GM21619 (cell line): ENCODE results near the gene PITPNM1.
"Not testable (repeated sequence)": the region's sequence is repeated elsewhere in the genome, so short reads cannot be mapped to it uniquely, and the experiment has no call there.

Source experiments
- ATAC-seq: cut with Tn5 transposase; IDR thresholded peaks from one replicate; pipeline ENCODE4 v1.9.1; 2021; ENCODE audit not compliant: unreplicated experiment

The PITPNM1 gene

GRCh38 chr11:67523556-67524479, 18.7 kb upstream of the PITPNM1 start:
- ATAC-seq: no peak

GRCh38 chr11:67522844-67523555, 17.8 kb upstream of the PITPNM1 start, which contains the start of gene CABP2:
CABP2 (minus strand) TSS chr11:67523446; CDS start chr11:67523326, 120 bp downstream.
- no peak for ATAC-seq

GRCh38 chr11:67522338-67522737, 17.2 kb upstream of the PITPNM1 start:
- no peak for ATAC-seq

GRCh38 chr11:67521924-67522323, 16.8 kb upstream of the PITPNM1 start:
- ATAC-seq: no peak

- no peak for ATAC-seq
These were observed 16.0 kb upstream of the PITPNM1 start for GRCh38 chr11:67520856-67521824.

GRCh38 chr11:67519726-67520125, 14.6 kb upstream of the PITPNM1 start:
- ATAC-seq: no peak

- no peak for ATAC-seq
These were observed 12.8 kb upstream of the PITPNM1 start for GRCh38 chr11:67517784-67518552.

GRCh38 chr11:67516806-67517205, 11.6 kb upstream of the PITPNM1 start:
- no peak for ATAC-seq

- ATAC-seq: no peak
These were observed 9.0 kb upstream of the PITPNM1 start for GRCh38 chr11:67514116-67514515.

GRCh38 chr11:67511558-67511957, 6.4 kb upstream of the PITPNM1 start:
- not testable (repeated sequence) for ATAC-seq

GRCh38 chr11:67510023-67510345, 4.8 kb upstream of the PITPNM1 start:
- ATAC-seq: no peak

GRCh38 chr11:67508486-67509121, 3.4 kb upstream of the PITPNM1 start:
- peak; percentile 31 for ATAC-seq

GRCh38 chr11:67507864-67508485, 2.8 kb upstream of the PITPNM1 start, which contains the start of gene CDK2AP2:
CDK2AP2 (minus strand) TSS chr11:67508162; CDS start chr11:67508082, 80 bp downstream.
- peak; percentile 59 for ATAC-seq

GRCh38 chr11:67507242-67507863, 2.2 kb upstream of the PITPNM1 start:
- no peak for ATAC-seq

- no peak for ATAC-seq
These were observed 1.4 kb upstream of the PITPNM1 start for GRCh38 chr11:67506426-67507051.

- ATAC-seq: no peak
These were observed 638 bp upstream of the PITPNM1 start for GRCh38 chr11:67505605-67506396.
